GM12891 (cell line): ENCODE measurements around the gene CGGBP1.

ENCODE experiments used
- PAX5 ChIP-seq: IDR thresholded peaks from 2 replicates; pipeline ENCODE4 v1.6.1; 2011; ENCODE audit warnings: low read length, moderate library complexity, mild to moderate bottlenecking; ENCODE audit not compliant: insufficient read depth, severe bottlenecking
- POLR2A ChIP-seq: IDR thresholded peaks from 2 replicates; pipeline ENCODE4 v1.6.1; 2011; ENCODE audit warnings: low read depth, low read length, control low read depth
- POLR2AphosphoS5 ChIP-seq: IDR thresholded peaks from 2 replicates; pipeline ENCODE4 v1.6.1; 2011; ENCODE audit warnings: low read depth, low read length, control low read depth
- POU2F2 ChIP-seq: IDR thresholded peaks from 2 replicates; pipeline ENCODE4 v1.6.1; 2011; ENCODE audit warnings: low read depth, mild to moderate bottlenecking, control low read depth, low read length, moderate library complexity
- SPI1 ChIP-seq: IDR thresholded peaks from 2 replicates; pipeline ENCODE4 v1.6.1; 2011; ENCODE audit warnings: low read depth, low read length, control low read depth
- TAF1 ChIP-seq: IDR thresholded peaks from 2 replicates; pipeline ENCODE4 v1.6.1; 2011; ENCODE audit warnings: low read depth, low read length, control low read depth

- TF ChIP-seq TAF1 (no peak), POLR2A (no peak), POLR2AphosphoS5 (no peak), POU2F2 (no peak), SPI1 (no peak), PAX5 (no peak)
These were observed 45.2 kb downstream of the CGGBP1 start for GRCh38 chr3:88013592-88013991.
